Smooth muscle cell (in vitro differentiated cells): ENCODE measurements around the gene DISP2. TPM values are rescaled to one million over a fixed set of nuclear protein-coding genes. Genes with fewer than 3 reads are reported as not detected.

ENCODE experiments used
- DNase-seq: peaks from one replicate; lab custom pipeline; 2025; ENCODE audit not compliant: unreplicated experiment; lab: John Stamatoyannopoulos, UW
- H2AFZ ChIP-seq: fragments of 200-600 bp; sonication (generic); 2 replicates; pipeline ENCODE4 v1.6.0; 2016; ENCODE audit warnings: antibody characterized with exemption, low read depth, mild to moderate bottlenecking
- H3F3A ChIP-seq: fragments of 200-600 bp; sonication (generic); 2 replicates; pipeline ENCODE4 v1.6.0; 2017; ENCODE audit warnings: antibody characterized with exemption, low read depth
- H3K27ac ChIP-seq: fragments of 200-600 bp; sonication (generic); 2 replicates; pipeline ENCODE4 v1.5.1; 2016; ENCODE audit warnings: low read depth, mild to moderate bottlenecking
- H3K27me3 ChIP-seq: fragments of 200-600 bp; sonication (generic); 2 replicates; pipeline ENCODE4 v1.6.1; 2016; ENCODE audit warnings: low read depth, mild to moderate bottlenecking
- H3K36me3 ChIP-seq: fragments of 200-600 bp; sonication (generic); 2 replicates; pipeline ENCODE4 v1.5.1; 2016; ENCODE audit warnings: low read depth
- H3K4me1 ChIP-seq: fragments of 200-600 bp; sonication (generic); 2 replicates; pipeline ENCODE4 v1.5.1; 2016; ENCODE audit warnings: low read depth
- H3K4me2 ChIP-seq: fragments of 200-600 bp; sonication (generic); 2 replicates; pipeline ENCODE4 v1.6.0; 2016; ENCODE audit warnings: mild to moderate bottlenecking
- H3K4me3 ChIP-seq: fragments of 200-600 bp; sonication (generic); 2 replicates; pipeline ENCODE4 v1.5.1; 2016; ENCODE audit warnings: mild to moderate bottlenecking
- H3K79me2 ChIP-seq: fragments of 200-600 bp; sonication (generic); 2 replicates; pipeline ENCODE4 v1.6.0; 2016; ENCODE audit warnings: low read depth, mild to moderate bottlenecking
- H3K9ac ChIP-seq: fragments of 200-600 bp; sonication (generic); 2 replicates; pipeline ENCODE4 v1.6.0; 2016; ENCODE audit warnings: low read depth
- H3K9me3 ChIP-seq: fragments of 200-600 bp; sonication (generic); replicated peaks from 2 replicates; pipeline ENCODE4 v1.5.1; 2016; ENCODE audit warnings: low read depth
- H4K20me1 ChIP-seq: fragments of 200-600 bp; sonication (generic); 2 replicates; pipeline ENCODE4 v1.6.0; 2016; ENCODE audit warnings: low read depth
- CTCF ChIP-seq: fragments of 200-600 bp; sonication (generic); IDR thresholded peaks from 2 replicates; pipeline ENCODE4 v1.5.1; 2017; ENCODE audit warnings: borderline replicate concordance, mild to moderate bottlenecking, antibody characterized with exemption; ENCODE audit not compliant: insufficient read depth, poor library complexity, severe bottlenecking
- WGBS: methylation state at CpG from one replicate; pipeline ENCODE4 v1.1.7; 2016; ENCODE audit warnings: low lambda C conversion rate; 5-methylcytosine and 5-hydroxymethylcytosine counted together
- polyA plus RNA-seq: library from polyadenylated mRNA; unstranded; fragments of >200 nt; fragmentation: Nextera tagmentation; extraction: Ambion mirVana; gene quantifications from 2 replicates; pipeline ENCODE4 v1.2.1, GENCODE V29; 2016
- total RNA-seq: library from RNA; depleted of rRNA; stranded (reverse); fragments of >200 nt; gene quantifications from 2 replicates; pipeline ENCODE4 v1.2.3, GENCODE V29; 2014

DISP2 gene
- total and polyA plus RNA-seq, 2 experiments from 2014 or later, result 0.46 to 0.58 TPM

- no peak for TF ChIP-seq CTCF
- Histone ChIP-seq H2AFZ (no peak overlapping the region), H3K27me3 (peaks cover under 1% of the 10 kb centered on the region), H3K36me3 (no peaks in the 10 kb centered on the region), H3K79me2 (no peaks in the 10 kb centered on the region), H3K27ac (no peak overlapping the region), H3K4me3 (no peak overlapping the region), H3F3A (no peaks in the 10 kb centered on the region), H3K4me2 (no peak overlapping the region), H4K20me1 (no peaks in the 10 kb centered on the region), H3K4me1 (no peaks in the 10 kb centered on the region), H3K9ac (no peak overlapping the region), H3K9me3 (no peaks in the 10 kb centered on the region)
- WGBS, result 95% methylated on average over 14 of the region's 14 CpGs
- no peak for DNase-seq
These were observed 8.7 kb downstream of the DISP2 start for GRCh38 chr15:40366457-40367370.

- H4K20me1 ChIP-seq, result no peaks in the 10 kb centered on the region
- no peak overlapping the region for H2AFZ ChIP-seq
- no peak overlapping the region for H3K4me2 ChIP-seq
- no peaks in the 10 kb centered on the region for H3F3A ChIP-seq
- WGBS, result 85% methylated on average over 5 of the region's 5 CpGs
- H3K9me3 ChIP-seq, result no peaks in the 10 kb centered on the region
- no peak overlapping the region for H3K9ac ChIP-seq
- H3K4me1 ChIP-seq, result no peaks in the 10 kb centered on the region
- no peaks in the 10 kb centered on the region for H3K27me3 ChIP-seq
- no peak for TF ChIP-seq CTCF
- no peaks in the 10 kb centered on the region for H3K79me2 ChIP-seq
- no peak overlapping the region for H3K4me3 ChIP-seq
- H3K36me3 ChIP-seq, result no peaks in the 10 kb centered on the region
- no peak for DNase-seq
- H3K27ac ChIP-seq, result no peak overlapping the region
These were observed 9.3 kb downstream of the DISP2 start for GRCh38 chr15:40367371-40367685.

GRCh38 chr15:40367686-40368611 lies 9.9 kb downstream of the DISP2 start:
- Histone ChIP-seq H3K4me3 (peak overlapping the region; percentile 38), H3K27me3 (no peaks in the 10 kb centered on the region), H3K27ac (no peak overlapping the region), H3K4me2 (peak overlapping the region; percentile 84), H3K4me1 (no peaks in the 10 kb centered on the region), H4K20me1 (no peaks in the 10 kb centered on the region), H3K79me2 (no peaks in the 10 kb centered on the region), H3K9ac (no peak overlapping the region), H3F3A (no peaks in the 10 kb centered on the region), H3K9me3 (no peaks in the 10 kb centered on the region), H2AFZ (peak overlapping the region; percentile 9), H3K36me3 (no peaks in the 10 kb centered on the region)
- DNase-seq, result peak; percentile 31
- TF ChIP-seq CTCF, result peak; percentile 64
- WGBS, result 19% methylated on average over 89 of the region's 91 CpGs
